ENCODE measurements around the gene STK32B. TPM values are rescaled to one million over a fixed set of nuclear protein-coding genes. Genes with fewer than 3 reads are reported as not detected.

The STK32B gene
- total and polyA plus RNA-seq, 4 donors, result 0.02 to 0.28 (median 0.08) TPM; not detected in 1

DNA sequence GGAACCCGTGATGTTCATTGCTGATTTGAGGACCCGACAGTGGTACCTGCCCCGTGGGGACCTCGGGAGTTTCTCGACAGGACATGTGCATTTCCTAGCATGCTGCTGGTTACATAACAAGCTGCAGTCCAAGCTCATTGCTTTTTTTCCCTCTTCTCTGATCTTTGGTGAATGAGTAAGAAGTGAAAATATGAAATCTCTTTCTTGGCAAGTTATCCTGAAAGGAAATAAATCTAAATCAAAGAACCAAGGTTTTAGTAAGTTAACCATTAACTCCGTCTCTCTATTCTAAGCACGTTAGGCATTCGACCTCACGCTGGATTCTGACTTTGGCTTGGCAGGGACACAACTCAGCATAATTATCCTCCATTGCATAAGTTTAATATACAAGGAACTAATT lies 86.6 kb downstream of the STK32B start (continued):
- TF ChIP-seq, protein P1, sequence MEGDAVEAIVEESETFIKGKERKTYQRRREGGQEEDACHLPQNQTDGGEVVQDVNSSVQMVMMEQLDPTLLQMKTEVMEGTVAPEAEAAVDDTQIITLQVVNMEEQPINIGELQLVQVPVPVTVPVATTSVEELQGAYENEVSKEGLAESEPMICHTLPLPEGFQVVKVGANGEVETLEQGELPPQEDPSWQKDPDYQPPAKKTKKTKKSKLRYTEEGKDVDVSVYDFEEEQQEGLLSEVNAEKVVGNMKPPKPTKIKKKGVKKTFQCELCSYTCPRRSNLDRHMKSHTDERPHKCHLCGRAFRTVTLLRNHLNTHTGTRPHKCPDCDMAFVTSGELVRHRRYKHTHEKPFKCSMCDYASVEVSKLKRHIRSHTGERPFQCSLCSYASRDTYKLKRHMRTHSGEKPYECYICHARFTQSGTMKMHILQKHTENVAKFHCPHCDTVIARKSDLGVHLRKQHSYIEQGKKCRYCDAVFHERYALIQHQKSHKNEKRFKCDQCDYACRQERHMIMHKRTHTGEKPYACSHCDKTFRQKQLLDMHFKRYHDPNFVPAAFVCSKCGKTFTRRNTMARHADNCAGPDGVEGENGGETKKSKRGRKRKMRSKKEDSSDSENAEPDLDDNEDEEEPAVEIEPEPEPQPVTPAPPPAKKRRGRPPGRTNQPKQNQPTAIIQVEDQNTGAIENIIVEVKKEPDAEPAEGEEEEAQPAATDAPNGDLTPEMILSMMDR (IDR thresholded peaks at IDR 0.05; ENCODE audit: low read depth, low read length, missing input control), result no peak
- TF ChIP-seq FOXA2 (IDR thresholded peaks at IDR 0.05) (no peak), YY1 (IDR thresholded peaks at IDR 0.05) (no peak), TAF1 (conservative IDR thresholded peaks at IDR 0.05) (no peak), JUND (IDR thresholded peaks at IDR 0.05) (no peak)

DNA sequence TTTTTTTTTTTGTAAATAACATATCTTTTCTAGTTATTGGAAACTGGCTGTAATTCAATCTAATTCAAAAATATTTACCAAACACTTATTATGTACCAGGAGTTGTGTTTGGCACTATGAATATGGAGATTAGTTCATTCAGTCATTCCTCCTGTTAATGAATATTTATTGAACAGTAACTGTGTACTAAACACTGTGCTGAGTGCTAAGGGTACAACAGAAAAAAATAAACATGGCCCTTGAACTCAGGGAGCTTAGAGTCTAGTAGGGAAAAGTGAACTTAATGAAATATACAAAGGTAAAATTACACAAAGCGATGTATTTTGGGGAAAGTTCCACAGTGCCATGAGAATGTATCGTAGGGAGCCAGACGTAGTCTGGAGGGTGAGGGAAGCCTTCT lies 87.1 kb downstream of the STK32B start:
- Histone ChIP-seq H3K9ac (ENCODE audit: low read depth in 1 of 2, low read length in 2 of 2) (no peak overlapping the region), H3K4me3 (ENCODE audit: low read depth in 1 of 3, low read length in 3 of 3) (no peak overlapping the region), H3K9me3 (ENCODE audit: control insufficient read depth in 4 of 4, low read length in 3 of 4) (no peaks in the 10 kb centered on the region), H3K27ac (ENCODE audit: low read depth in 1 of 2, low read length in 2 of 2) (no peak overlapping the region), H3K27me3 (ENCODE audit: control insufficient read depth in 4 of 4, insufficient read depth in 4 of 4, low read length in 3 of 4) (no peaks in the 10 kb centered on the region), H3K4me1 (ENCODE audit: control insufficient read depth in 4 of 4, insufficient read depth in 4 of 4, low read length in 3 of 4) (peaks cover 0 to 9% (median 3%) of the 10 kb centered on the region in 4 donors), H3K36me3 (ENCODE audit: control insufficient read depth in 4 of 4, insufficient read depth in 3 of 4, low read depth in 1 of 4, low read length in 3 of 4) (no peaks in the 10 kb centered on the region)
- 84% methylated on average over 3 of the region's 3 CpGs for WGBS
- no peak for DNase-seq (ENCODE audit: low spot score)
- TF ChIP-seq HNF4A (conservative IDR thresholded peaks at IDR 0.05), result peak in 1 of 2 donors; percentile 26
- TF ChIP-seq, protein P2, sequence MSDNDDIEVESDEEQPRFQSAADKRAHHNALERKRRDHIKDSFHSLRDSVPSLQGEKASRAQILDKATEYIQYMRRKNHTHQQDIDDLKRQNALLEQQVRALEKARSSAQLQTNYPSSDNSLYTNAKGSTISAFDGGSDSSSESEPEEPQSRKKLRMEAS (IDR thresholded peaks at IDR 0.05), result no peak

DNA sequence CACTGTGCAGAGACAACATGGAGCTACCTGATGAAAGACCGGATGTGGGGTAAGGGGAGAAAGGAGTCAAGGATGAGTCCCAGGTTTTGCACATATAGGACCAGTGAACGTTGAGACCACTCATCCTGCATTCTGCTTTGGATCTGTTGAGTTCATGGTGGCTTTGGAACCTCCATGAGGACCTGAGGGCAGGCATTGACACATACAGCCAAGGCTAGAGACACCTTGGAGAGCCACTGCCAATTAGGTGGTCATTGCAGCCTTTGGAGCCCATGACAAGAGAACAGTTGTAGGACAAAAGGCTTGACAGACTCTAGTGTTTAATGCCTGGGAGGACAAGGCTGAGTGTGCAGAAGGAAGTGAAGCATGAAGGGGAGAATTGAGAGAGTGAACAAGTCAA lies 87.9 kb downstream of the STK32B start:
- Histone ChIP-seq H3K4me1 (ENCODE audit: control insufficient read depth in 4 of 4, insufficient read depth in 4 of 4, low read length in 3 of 4) (peaks cover 0 to 9% (median 3%) of the 10 kb centered on the region in 4 donors), H3K9me3 (ENCODE audit: control insufficient read depth in 4 of 4, low read length in 3 of 4) (no peaks in the 10 kb centered on the region), H3K27me3 (ENCODE audit: control insufficient read depth in 4 of 4, insufficient read depth in 4 of 4, low read length in 3 of 4) (no peaks in the 10 kb centered on the region), H3K4me3 (ENCODE audit: low read depth in 1 of 3, low read length in 3 of 3) (no peak overlapping the region), H3K9ac (ENCODE audit: low read depth in 1 of 2, low read length in 2 of 2) (no peak overlapping the region), H3K36me3 (ENCODE audit: control insufficient read depth in 4 of 4, insufficient read depth in 3 of 4, low read depth in 1 of 4, low read length in 3 of 4) (no peaks in the 10 kb centered on the region), H3K27ac (ENCODE audit: low read depth in 1 of 2, low read length in 2 of 2) (no peak overlapping the region)
- TF ChIP-seq TAF1 (conservative IDR thresholded peaks at IDR 0.05) (no peak), FOXA1 (IDR thresholded peaks at IDR 0.05) (no peak), YY1 (IDR thresholded peaks at IDR 0.05) (no peak), HNF4A (conservative IDR thresholded peaks at IDR 0.05) (no peak), JUND (IDR thresholded peaks at IDR 0.05) (no peak), FOXA2 (IDR thresholded peaks at IDR 0.05) (no peak), RXRA (IDR thresholded peaks at IDR 0.05) (no peak), SP1 (IDR thresholded peaks at IDR 0.05) (no peak)
- TF ChIP-seq, protein P3, sequence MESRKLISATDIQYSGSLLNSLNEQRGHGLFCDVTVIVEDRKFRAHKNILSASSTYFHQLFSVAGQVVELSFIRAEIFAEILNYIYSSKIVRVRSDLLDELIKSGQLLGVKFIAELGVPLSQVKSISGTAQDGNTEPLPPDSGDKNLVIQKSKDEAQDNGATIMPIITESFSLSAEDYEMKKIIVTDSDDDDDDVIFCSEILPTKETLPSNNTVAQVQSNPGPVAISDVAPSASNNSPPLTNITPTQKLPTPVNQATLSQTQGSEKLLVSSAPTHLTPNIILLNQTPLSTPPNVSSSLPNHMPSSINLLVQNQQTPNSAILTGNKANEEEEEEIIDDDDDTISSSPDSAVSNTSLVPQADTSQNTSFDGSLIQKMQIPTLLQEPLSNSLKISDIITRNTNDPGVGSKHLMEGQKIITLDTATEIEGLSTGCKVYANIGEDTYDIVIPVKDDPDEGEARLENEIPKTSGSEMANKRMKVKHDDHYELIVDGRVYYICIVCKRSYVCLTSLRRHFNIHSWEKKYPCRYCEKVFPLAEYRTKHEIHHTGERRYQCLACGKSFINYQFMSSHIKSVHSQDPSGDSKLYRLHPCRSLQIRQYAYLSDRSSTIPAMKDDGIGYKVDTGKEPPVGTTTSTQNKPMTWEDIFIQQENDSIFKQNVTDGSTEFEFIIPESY (IDR thresholded peaks at IDR 0.05), result no peak
- TF ChIP-seq, protein P4, sequence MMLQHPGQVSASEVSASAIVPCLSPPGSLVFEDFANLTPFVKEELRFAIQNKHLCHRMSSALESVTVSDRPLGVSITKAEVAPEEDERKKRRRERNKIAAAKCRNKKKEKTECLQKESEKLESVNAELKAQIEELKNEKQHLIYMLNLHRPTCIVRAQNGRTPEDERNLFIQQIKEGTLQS (IDR thresholded peaks at IDR 0.05), result no peak
- TF ChIP-seq, protein P5, sequence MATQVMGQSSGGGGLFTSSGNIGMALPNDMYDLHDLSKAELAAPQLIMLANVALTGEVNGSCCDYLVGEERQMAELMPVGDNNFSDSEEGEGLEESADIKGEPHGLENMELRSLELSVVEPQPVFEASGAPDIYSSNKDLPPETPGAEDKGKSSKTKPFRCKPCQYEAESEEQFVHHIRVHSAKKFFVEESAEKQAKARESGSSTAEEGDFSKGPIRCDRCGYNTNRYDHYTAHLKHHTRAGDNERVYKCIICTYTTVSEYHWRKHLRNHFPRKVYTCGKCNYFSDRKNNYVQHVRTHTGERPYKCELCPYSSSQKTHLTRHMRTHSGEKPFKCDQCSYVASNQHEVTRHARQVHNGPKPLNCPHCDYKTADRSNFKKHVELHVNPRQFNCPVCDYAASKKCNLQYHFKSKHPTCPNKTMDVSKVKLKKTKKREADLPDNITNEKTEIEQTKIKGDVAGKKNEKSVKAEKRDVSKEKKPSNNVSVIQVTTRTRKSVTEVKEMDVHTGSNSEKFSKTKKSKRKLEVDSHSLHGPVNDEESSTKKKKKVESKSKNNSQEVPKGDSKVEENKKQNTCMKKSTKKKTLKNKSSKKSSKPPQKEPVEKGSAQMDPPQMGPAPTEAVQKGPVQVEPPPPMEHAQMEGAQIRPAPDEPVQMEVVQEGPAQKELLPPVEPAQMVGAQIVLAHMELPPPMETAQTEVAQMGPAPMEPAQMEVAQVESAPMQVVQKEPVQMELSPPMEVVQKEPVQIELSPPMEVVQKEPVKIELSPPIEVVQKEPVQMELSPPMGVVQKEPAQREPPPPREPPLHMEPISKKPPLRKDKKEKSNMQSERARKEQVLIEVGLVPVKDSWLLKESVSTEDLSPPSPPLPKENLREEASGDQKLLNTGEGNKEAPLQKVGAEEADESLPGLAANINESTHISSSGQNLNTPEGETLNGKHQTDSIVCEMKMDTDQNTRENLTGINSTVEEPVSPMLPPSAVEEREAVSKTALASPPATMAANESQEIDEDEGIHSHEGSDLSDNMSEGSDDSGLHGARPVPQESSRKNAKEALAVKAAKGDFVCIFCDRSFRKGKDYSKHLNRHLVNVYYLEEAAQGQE (IDR thresholded peaks at IDR 0.05), result no peak
- WGBS, result 75% methylated on average over 2 of the region's 2 CpGs
- DNase-seq (ENCODE audit: low spot score), result no peak

Data from liver (tissue), 9 donors.